ENCODE measurements around the gene AKR1B15. TPM values are rescaled to one million over a fixed set of nuclear protein-coding genes. Genes with fewer than 3 reads are reported as not detected.

AKR1B15 gene
- total and polyA plus RNA-seq, 2 donors (not counting 3 experiments of a cell fraction or from before 2014, with no cell fraction given): not detected

Other genes with a start within 250 kb of the AKR1B15 start
- gene SLC35B4, start 232.2 kb upstream of the AKR1B15 start, total RNA-seq: 20.2 and 22.1 TPM in 2 replicates
- gene SLC35B4, start 232.2 kb upstream of the AKR1B15 start, polyA plus RNA-seq: 13.8 and 17.5 TPM in 2 replicates
- gene AKR1B1, start 90.0 kb upstream of the AKR1B15 start, total RNA-seq: 159 and 160 TPM in 2 replicates
- 171 and 193 TPM in 2 replicates for gene AKR1B1, start 90.0 kb upstream of the AKR1B15 start, polyA plus RNA-seq
- not detected in 2 replicates for gene AKR1B10, start 21.5 kb upstream of the AKR1B15 start, total RNA-seq
- gene AKR1B10, start 21.5 kb upstream of the AKR1B15 start, polyA plus RNA-seq: 0.06 TPM in 1 of 2 replicates, not detected in the other
- gene BPGM, start 97.7 kb downstream of the AKR1B15 start, total RNA-seq: 28.3 and 44.4 TPM in 2 replicates
- 18.9 and 24.2 TPM in 2 replicates for gene BPGM, start 97.7 kb downstream of the AKR1B15 start, polyA plus RNA-seq
- 307 and 313 TPM in 2 replicates for gene CALD1, start 230.5 kb downstream of the AKR1B15 start, total RNA-seq
- gene CALD1, start 230.5 kb downstream of the AKR1B15 start, polyA plus RNA-seq: 136 and 148 TPM in 2 replicates